Ecto neural progenitor cell (in vitro differentiated cells): ENCODE measurements around the gene TREML2.
A peak's percentile ranks its signal among the peaks of the same experiment; 100 is the strongest.
"Not testable (repeated sequence)": the region's sequence is repeated elsewhere in the genome, so short reads cannot be mapped to it uniquely, and the experiment has no call there.

Experiments used
- DNase-seq: peaks from one replicate; pipeline ENCODE4 v3.0.0-alpha.2; 2018; ENCODE audit warnings: low spot score

Gene TREML2

GRCh38 chr6:41200901-41201763 is at the start of gene TREML2:
Gene TREML2, minus strand, starts transcription at chr6:41201149. Its CDS starts 141 bp downstream, at chr6:41201008.
- peak; percentile 38 for DNase-seq

DNA sequence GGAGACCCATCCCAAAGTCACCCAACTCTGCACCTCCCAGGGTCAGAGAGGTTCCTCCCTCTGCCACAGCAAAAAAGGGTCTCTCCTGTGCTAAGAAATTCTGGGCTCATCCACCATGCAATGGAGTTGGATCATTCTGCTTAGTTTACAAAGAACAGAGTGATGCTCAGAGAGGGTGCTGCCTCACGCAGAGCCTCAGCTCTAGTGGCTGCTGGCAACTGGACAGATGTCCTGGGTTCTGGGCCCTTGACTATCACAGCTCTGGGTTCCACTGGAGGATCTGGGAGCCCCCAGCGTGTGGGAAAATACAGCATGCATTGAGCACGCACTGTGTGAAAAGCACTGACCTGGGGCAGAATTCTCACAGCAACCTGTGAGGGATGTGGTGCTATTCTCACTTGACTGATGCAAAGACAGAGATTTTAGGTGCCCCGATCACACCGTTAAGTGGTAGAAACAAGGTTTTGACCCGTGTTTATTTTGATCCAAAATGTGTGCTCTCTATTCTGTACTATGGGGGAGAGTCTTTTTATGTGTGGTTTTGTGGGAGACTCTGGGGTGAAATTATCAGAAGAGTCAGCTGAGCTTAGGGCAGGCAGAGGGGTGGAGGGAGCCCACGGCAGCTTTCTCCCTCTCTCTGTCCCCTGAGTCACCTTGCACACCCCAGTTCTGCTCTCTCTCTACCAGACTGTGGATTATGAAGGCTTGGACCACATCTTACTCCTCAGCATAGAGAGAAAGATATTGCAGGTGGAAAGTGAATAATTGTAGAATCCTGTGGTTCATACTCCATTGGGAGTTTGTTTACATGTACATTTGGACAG is 47.1 kb upstream of the TREML2 start:
- DNase-seq: no peak

DNA sequence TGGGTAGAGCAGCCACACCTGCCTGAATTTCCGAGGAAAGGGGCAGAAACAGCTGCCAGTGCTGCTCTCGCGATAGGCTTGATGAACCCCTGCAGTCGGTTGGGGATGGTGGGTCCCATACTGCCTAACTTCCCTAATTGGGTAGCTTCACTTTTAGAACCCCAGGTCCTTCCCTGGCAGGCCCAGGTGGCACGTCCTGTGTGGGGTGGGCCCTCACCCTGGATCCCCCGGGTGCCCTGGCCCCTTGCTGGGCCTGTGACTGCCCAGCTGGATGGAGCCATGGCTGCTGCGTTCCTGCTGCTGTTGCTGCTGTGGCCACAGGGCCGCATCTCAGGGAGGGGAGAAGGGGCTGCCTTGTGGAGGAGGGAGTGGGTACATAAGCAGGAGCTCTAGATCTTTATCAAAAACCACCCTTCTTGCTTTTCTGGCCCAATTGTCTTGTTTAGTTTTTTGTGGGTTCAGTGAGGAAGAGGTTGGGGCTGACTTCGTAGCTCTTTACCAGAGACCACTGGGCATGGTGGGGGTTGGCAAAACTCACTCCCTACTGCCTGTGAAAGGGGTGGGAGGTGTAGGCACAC is 46.4 kb upstream of the TREML2 start:
- DNase-seq: no peak

DNA sequence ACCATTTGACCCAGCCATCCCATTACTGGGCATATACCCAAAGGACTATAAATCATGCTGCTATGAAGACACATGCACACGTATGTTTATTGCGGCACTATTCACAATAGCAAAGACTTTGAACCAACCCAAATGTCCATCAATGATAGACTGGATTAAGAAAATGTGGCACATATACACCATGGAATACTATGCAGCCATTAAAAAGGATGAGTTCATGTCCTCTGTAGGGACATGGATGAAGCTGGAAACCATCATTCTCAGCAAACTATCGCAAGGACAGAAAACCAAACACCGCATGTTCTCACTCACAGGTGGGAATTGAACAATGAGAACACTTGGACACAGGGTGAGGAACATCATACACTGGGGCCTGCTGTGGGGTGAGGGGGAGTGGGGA is 45.6 kb upstream of the TREML2 start:
- not testable (repeated sequence) for DNase-seq

DNA sequence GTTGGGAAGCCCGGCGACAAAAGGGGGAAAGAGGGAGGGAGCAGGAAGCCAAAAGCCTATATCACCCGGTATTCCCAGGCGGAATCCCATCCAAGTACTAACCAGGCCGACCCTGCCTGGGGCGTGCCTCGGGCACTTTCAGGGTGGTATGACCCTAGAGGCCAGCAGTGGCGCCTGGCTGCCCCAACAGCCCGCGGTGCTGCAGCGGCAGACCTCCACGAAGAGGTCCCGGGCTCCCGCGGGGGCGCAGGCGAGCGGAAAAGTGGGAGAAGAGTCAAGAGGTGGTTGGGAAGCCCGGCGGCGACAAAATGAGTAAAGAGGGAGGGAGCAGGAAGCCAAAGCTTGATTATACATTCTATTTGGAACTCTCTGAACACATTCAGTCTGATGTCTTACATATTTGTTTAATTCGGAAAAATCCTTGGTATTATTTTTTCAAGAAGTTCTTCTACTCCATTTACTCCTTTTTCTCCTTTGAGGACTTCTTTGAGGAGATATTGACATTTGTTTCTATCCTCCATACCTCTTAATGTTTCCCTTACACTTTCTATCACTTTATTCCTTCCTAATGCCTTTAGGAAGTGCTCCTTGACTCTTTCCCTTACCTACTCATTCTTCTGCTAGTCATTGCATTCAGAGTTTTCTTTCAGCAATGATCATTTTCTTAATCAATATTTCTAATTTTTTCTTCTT is 38.7 kb upstream of the TREML2 start:
- DNase-seq: peak; percentile 75

GRCh38 chr6:41237128-41237527 is 36.2 kb upstream of the TREML2 start:
- DNase-seq: no peak

DNA sequence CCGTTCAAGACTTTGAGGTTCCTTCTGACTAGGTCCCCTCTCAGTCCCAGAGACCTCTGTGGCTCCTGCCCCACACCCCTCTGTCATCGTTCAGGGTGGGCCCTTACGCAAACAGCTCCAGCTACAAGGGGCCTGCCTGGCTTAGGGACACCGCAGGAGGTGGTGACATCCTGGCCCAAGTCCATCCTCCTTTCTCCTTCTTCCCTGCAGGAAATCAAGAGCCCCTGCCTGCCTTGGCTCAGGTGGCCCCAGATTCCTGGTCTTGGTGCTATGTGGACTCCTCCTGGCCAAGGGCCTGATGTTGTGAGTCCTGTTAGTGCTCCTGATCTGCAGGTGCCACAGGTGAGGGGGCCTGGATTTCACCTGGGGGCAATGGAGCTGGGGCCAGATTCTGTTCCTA is 35.3 kb upstream of the TREML2 start:
- no peak for DNase-seq

DNA sequence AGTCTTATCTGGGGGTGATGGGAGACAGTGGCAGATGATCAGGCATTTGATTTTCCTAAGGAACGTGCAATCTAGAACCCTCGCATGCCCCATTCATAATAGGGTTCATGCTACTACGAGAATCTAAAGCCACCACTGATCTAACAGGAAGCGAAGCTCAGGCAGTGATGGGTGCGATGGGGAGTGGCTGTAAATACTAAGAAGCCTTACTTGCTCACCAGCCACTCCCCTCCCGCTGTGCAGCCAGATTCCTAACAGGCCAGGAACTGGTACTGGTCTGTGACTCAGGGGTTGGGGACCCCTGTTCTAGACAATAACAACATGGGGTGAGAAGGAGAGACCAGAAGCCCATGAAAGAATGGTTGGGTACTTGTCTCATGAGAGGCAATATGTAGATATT is 31.7 kb upstream of the TREML2 start:
- DNase-seq: no peak

DNA sequence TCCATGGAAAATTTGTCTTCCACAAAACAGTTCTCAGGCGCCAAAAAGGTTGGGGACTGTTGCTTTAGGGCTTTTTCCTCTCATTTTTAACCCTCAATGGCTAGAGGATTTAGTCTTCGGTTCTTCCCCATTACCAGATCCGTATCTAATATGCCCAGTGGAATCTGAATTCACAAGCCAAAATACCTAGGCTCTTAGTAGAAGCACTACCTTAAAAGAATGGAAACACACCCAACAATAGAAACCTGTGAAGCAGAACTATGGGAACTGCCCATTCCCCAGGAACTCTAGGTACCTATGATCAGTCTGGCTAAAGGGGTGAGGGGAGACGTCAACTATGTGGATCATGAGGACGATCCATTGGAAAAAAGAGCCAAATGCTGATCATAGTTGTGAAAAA is 30.3 kb upstream of the TREML2 start:
- DNase-seq: no peak

- DNase-seq: no peak
These were observed 28.8 kb upstream of the TREML2 start for GRCh38 chr6:41229721-41230120.

- DNase-seq: peak; percentile 43
These were observed 27.7 kb upstream of the TREML2 start for GRCh38 chr6:41228616-41229015.

- DNase-seq: peak; percentile 35
These were observed 27.1 kb upstream of the TREML2 start, which contains the start of gene TREML4 for GRCh38 chr6:41228096-41228495. Gene TREML4, plus strand, starts transcription at chr6:41228349. Its CDS starts 79 bp downstream, at chr6:41228428.

DNA sequence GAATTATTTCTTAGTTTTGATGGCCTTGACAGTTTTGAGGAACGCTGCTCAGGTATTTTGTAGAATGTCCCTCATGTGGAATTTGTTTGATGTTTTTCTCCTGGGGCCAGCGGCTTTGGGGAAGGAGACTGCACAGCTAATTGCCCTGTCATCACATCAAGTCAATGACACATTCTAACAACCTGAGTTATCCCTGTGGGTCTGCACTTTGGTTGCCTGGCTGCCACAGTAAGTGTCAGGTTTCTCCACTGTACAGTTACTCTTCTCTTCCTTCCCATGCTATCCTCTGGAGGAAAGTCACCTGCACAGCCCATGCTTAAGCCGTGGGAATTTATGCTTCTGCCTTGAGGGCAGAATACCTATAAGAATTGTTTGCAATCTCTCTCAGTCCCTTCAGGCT is 25.8 kb upstream of the TREML2 start:
- DNase-seq: peak; percentile 38

DNA sequence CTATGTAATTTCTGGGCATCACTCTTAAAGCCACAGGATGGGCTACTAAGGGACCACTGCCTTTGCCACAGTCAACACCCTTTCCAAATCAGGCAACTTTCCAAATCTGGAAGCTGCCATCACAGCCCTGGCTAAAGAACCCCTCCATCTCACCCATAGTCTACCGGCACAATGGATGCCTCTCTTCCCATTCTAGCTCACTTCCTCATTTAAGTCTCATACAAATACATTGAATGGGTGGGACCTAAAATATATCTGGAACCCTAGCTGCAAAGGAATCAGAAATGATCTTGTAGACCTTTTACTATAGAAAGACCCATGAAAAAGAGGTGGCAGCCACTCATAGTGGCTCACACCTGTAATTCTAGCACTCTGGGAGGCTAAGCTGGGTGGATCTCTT is 23.9 kb upstream of the TREML2 start:
- no peak for DNase-seq

DNA sequence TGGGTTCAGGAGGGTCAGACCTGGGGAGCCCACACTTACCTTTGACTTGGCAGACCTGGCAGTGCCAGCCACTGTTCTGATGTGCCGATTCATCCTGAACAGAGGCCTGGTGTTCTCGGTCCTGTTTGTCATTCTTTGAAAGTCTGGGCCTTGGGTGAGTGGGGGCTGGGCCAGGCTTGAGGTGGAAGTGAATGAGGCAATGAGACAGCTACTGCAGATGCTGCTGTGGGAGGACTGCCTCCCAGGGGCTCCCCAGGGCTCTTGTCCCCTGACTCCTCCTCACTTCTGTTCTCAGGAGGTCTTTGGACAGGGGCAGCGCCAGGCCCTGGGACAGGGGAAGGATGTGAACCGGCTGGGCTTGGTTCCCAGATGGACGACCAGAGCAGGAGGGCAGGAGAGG is 21.6 kb upstream of the TREML2 start:
- DNase-seq: peak; percentile 34

- no peak for DNase-seq
These were observed 21.1 kb upstream of the TREML2 start for GRCh38 chr6:41222045-41222444.

DNA sequence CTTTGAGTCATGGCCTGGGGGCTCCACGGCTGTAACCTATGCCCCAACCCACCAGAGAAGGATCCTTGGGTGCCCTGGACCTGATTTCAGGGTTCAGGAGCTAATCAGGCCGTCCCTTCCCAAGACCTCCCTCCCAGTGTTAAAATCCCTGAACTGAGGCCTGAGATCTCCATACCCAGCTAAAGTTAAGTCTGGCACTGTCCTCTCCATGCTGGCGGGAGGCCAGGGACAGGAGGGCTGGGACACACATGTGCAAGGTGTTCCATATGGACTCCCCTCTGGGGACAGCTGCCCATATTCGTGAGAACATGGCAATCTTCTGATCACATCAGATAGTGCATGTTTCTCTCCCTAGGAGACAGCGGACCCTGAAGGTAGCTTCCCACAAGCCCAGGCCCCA is 15.7 kb upstream of the TREML2 start:
- DNase-seq: no peak

GRCh38 chr6:41215777-41216176 is 14.8 kb upstream of the TREML2 start:
- no peak for DNase-seq

DNA sequence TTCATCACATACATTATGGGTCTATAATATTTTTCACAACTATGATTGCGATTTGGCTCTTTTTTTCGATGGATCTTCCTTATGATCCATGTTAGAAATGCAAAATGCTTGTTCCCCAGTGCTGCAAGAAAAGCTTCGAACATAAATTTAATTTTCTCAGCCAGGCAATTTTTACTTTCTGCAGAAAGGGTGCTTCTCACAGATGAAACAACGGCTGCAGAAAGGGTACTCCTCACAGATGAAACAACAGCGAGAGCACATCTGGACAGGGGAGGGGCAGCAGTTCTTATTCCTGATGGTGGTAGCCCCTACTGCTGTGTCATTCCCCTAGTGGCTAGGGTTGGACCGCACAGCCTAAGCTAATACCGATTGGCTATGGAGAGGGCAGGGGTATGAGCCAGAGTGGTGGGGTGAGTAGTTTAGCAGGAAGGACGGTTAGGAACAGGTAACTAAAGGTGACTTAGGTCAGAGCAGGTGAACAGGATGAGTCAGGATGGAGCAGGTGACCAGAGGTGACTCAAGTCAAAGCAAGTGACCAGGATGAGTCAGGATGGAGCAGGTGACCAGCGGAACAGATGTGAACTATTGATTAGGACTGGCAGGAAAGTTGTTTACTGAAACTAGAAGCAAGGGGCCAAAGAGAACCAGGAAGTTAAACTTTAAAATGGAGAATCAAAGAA is 13.8 kb upstream of the TREML2 start:
- DNase-seq: peak; percentile 38

DNA sequence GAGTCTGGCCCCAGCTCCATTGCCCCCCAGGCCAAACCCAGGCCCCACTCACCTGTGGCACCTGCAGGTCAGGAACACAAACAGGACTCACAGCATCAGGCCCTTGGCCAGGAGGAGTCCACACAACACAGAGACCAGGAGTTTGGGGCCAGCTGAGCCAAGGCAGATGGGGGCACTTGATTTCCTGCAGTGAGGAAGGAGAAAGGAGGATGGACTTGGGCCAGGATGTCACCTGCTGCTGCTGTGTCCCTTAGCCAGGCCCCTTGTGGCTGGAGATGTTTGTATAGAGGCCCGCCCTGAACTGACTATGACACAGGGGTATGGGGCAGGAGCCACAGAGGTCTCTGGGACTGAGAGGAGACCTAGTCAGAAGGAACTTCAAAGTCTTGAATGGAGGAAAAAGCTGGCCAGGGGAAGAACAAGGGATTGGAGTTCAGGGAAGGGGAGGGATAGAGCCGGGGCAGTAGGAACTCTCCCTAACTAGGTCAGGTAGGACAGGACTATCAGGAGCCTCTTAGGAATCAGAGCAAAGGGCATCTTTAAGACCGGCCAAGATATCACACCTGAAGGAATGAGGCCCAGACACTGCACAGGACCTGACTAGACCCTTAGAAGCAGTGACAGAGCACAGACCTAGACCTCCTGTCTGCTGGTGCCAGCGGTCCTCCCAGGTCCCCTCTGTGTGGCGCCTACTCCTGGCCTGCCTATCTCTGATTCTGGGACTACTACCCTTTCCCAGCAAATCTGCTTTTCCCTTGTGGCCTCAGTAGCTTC is 8.8 kb upstream of the TREML2 start:
- peak; percentile 38 for DNase-seq
